ENCODE results near the gene MPRIP. TPM values are rescaled to one million over a fixed set of nuclear protein-coding genes. Genes with fewer than 3 reads are reported as not detected.

Gene MPRIP
- total RNA-seq, 1 experiment from 2014 or later: 338 TPM

GRCh38 chr17:17052462-17053221 lies 10.4 kb downstream of the MPRIP start:
- no peaks in the 10 kb centered on the region for H3K9me3 Mint-ChIP-seq (ENCODE audit: low read depth, unreplicated experiment)
- DNase-seq: no peak
- intact Hi-C loops (cut with micrococcal nuclease; ENCODE audit: unreplicated experiment): no loop called here
- H3K4me1 Mint-ChIP-seq (ENCODE audit: low read depth, unreplicated experiment): peaks cover 48% of the 10 kb centered on the region
- TF ChIP-seq, protein P1, sequence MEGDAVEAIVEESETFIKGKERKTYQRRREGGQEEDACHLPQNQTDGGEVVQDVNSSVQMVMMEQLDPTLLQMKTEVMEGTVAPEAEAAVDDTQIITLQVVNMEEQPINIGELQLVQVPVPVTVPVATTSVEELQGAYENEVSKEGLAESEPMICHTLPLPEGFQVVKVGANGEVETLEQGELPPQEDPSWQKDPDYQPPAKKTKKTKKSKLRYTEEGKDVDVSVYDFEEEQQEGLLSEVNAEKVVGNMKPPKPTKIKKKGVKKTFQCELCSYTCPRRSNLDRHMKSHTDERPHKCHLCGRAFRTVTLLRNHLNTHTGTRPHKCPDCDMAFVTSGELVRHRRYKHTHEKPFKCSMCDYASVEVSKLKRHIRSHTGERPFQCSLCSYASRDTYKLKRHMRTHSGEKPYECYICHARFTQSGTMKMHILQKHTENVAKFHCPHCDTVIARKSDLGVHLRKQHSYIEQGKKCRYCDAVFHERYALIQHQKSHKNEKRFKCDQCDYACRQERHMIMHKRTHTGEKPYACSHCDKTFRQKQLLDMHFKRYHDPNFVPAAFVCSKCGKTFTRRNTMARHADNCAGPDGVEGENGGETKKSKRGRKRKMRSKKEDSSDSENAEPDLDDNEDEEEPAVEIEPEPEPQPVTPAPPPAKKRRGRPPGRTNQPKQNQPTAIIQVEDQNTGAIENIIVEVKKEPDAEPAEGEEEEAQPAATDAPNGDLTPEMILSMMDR (IDR thresholded peaks at IDR 0.05; ENCODE audit: unreplicated experiment): no peak
- peaks cover 68% of the 10 kb centered on the region for H3K36me3 Mint-ChIP-seq (ENCODE audit: insufficient read depth, unreplicated experiment)
- no peaks in the 10 kb centered on the region for H3K27me3 Mint-ChIP-seq (ENCODE audit: unreplicated experiment)
- CTCF ChIA-PET: interaction anchor here (0.6 to 2.0 kb wide), 2 partner anchors 15 to 55 kb away, joined by 3 to 4 read pairs; no protein-coding TSS in a partner anchor
- BruUV-seq (replicated peaks): no TSS peak
- H3K4me3 Mint-ChIP-seq (ENCODE audit: low read depth, unreplicated experiment): peak overlapping the region; percentile 43
- peak overlapping the region; percentile 74 for H3K27ac Mint-ChIP-seq (ENCODE audit: unreplicated experiment)

GRCh38 chr17:17053446-17054379 lies 11.5 kb downstream of the MPRIP start:
- Mint-ChIP-seq H3K4me3 (ENCODE audit: low read depth, unreplicated experiment) (no peak overlapping the region), H3K9me3 (ENCODE audit: low read depth, unreplicated experiment) (no peaks in the 10 kb centered on the region), H3K27ac (ENCODE audit: unreplicated experiment) (no peak overlapping the region), H3K27me3 (ENCODE audit: unreplicated experiment) (no peaks in the 10 kb centered on the region), H3K4me1 (ENCODE audit: low read depth, unreplicated experiment) (peaks cover 37% of the 10 kb centered on the region), H3K36me3 (ENCODE audit: insufficient read depth, unreplicated experiment) (peaks cover 68% of the 10 kb centered on the region)
- TF ChIP-seq, protein P1 (IDR thresholded peaks at IDR 0.05; ENCODE audit: unreplicated experiment): no peak
- no TSS peak for BruUV-seq (replicated peaks)
- intact Hi-C loops (cut with micrococcal nuclease; ENCODE audit: unreplicated experiment): no loop called here
- CTCF ChIA-PET: interaction anchor here (2.0 kb wide), 1 partner anchor 56 kb away, joined by 4 read pairs; no protein-coding TSS in a partner anchor
- DNase-seq: no peak

DNA sequence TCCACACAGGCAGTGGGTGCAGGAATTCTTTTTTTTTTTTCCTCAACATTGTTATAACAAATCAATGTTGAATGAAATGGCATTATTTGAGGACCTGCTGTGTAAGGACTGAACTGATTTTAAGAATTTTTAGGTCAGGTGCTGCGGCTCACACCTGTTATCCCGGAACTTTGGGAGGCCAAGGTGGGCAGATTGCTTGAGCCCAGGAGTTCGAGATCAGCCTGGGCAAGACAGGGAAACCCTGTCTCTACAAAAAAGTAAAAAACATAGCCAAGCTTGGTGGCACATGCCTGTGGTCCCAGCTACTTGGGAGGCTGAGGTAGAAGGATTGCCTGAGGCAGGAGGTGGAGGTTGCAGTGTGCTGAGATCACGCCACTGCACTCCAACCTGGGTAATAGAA lies 12.4 kb downstream of the MPRIP start:
- Mint-ChIP-seq H3K4me1 (ENCODE audit: low read depth, unreplicated experiment) (peaks cover 30% of the 10 kb centered on the region), H3K27ac (ENCODE audit: unreplicated experiment) (no peak overlapping the region), H3K27me3 (ENCODE audit: unreplicated experiment) (no peaks in the 10 kb centered on the region), H3K9me3 (ENCODE audit: low read depth, unreplicated experiment) (no peaks in the 10 kb centered on the region), H3K36me3 (ENCODE audit: insufficient read depth, unreplicated experiment) (peaks cover 67% of the 10 kb centered on the region), H3K4me3 (ENCODE audit: low read depth, unreplicated experiment) (no peak overlapping the region)
- no peak for DNase-seq
- intact Hi-C loops (cut with micrococcal nuclease; ENCODE audit: unreplicated experiment): no loop called here
- CTCF ChIA-PET: interaction anchor here (0.6 to 2.0 kb wide), 3 partner anchors 9 to 84 kb away, joined by 3 to 4 read pairs (median 3); no protein-coding TSS in a partner anchor
- no TSS peak for BruUV-seq (replicated peaks)
- TF ChIP-seq, protein P1 (IDR thresholded peaks at IDR 0.05; ENCODE audit: unreplicated experiment): no peak

- BruUV-seq (replicated peaks): no TSS peak
- no peak overlapping the region for H3K4me3 Mint-ChIP-seq (ENCODE audit: low read depth, unreplicated experiment)
- H3K4me1 Mint-ChIP-seq (ENCODE audit: low read depth, unreplicated experiment): peaks cover 27% of the 10 kb centered on the region
- TF ChIP-seq, protein P1 (IDR thresholded peaks at IDR 0.05; ENCODE audit: unreplicated experiment): no peak
- peaks cover 70% of the 10 kb centered on the region for H3K36me3 Mint-ChIP-seq (ENCODE audit: insufficient read depth, unreplicated experiment)
- H3K27ac Mint-ChIP-seq (ENCODE audit: unreplicated experiment): no peak overlapping the region
- H3K27me3 Mint-ChIP-seq (ENCODE audit: unreplicated experiment): no peaks in the 10 kb centered on the region
- intact Hi-C loops (cut with micrococcal nuclease; ENCODE audit: unreplicated experiment): no loop called here
- CTCF ChIA-PET: interaction anchor here (0.6 to 1.1 kb wide), 5 partner anchors 10 to 83 kb away, joined by 3 to 4 read pairs (median 3); no protein-coding TSS in a partner anchor
- H3K9me3 Mint-ChIP-seq (ENCODE audit: low read depth, unreplicated experiment): no peaks in the 10 kb centered on the region
- no peak for DNase-seq
Measured at GRCh38 chr17:17055286-17056155, 13.3 kb downstream of the MPRIP start.

Measured in Calu3 (cell line).